ENCODE measurements around the gene TRIM3.

The TRIM3 gene

GRCh38 chr11:6481924-6482275 is 8.2 kb upstream of the TRIM3 start:
- in situ Hi-C loops (cut with HindIII; ENCODE audit: low pct_ligation_motif_present, low pct_unique_long_range_greater_than_20kb, low sequenced_read_pairs): no loop called here
- no peak for DNase-seq

GRCh38 chr11:6481012-6481923 is 7.5 kb upstream of the TRIM3 start, which contains the start of the genes ARFIP2 and TIMM10B:
Gene ARFIP2, minus strand, starts transcription at chr11:6481331. Its CDS starts 910 bp downstream, at chr11:6480421.
Gene TIMM10B, plus strand, starts transcription at chr11:6481501. Its CDS starts 16 bp downstream, at chr11:6481517.
- peak; percentile 95 for DNase-seq

GRCh38 chr11:6480299-6480914 is 6.7 kb upstream of the TRIM3 start:
- in situ Hi-C loops (cut with HindIII; ENCODE audit: low pct_ligation_motif_present, low pct_unique_long_range_greater_than_20kb, low sequenced_read_pairs): no loop called here
- no peak for DNase-seq

More at GRCh38 chr11:6481012-6481923, 7.5 kb upstream of the TRIM3 start, which contains the start of the genes ARFIP2 and TIMM10B:
- in situ Hi-C loops (cut with HindIII; ENCODE audit: low pct_ligation_motif_present, low pct_unique_long_range_greater_than_20kb, low sequenced_read_pairs): no loop called here

GRCh38 chr11:6476571-6476970 is 2.8 kb upstream of the TRIM3 start:
- in situ Hi-C loops (cut with HindIII; ENCODE audit: low pct_ligation_motif_present, low pct_unique_long_range_greater_than_20kb, low sequenced_read_pairs): no loop called here
- no peak for DNase-seq

- no peak for DNase-seq
- in situ Hi-C loops (cut with HindIII; ENCODE audit: low pct_ligation_motif_present, low pct_unique_long_range_greater_than_20kb, low sequenced_read_pairs): no loop called here
Observed at GRCh38 chr11:6475936-6476335, 2.2 kb upstream of the TRIM3 start.

GRCh38 chr11:6474806-6475500 is 1.2 kb upstream of the TRIM3 start:
- DNase-seq: no peak
- in situ Hi-C loops (cut with HindIII; ENCODE audit: low pct_ligation_motif_present, low pct_unique_long_range_greater_than_20kb, low sequenced_read_pairs): no loop called here

GRCh38 chr11:6474413-6474792 is 662 bp upstream of the TRIM3 start:
- in situ Hi-C loops (cut with HindIII; ENCODE audit: low pct_ligation_motif_present, low pct_unique_long_range_greater_than_20kb, low sequenced_read_pairs): no loop called here
- DNase-seq: no peak

GRCh38 chr11:6472934-6473333 is 807 bp downstream of the TRIM3 start:
- no peak for DNase-seq
- in situ Hi-C loops (cut with HindIII; ENCODE audit: low pct_ligation_motif_present, low pct_unique_long_range_greater_than_20kb, low sequenced_read_pairs): no loop called here

GRCh38 chr11:6469599-6469998 is 4.1 kb downstream of the TRIM3 start:
- in situ Hi-C loops (cut with HindIII; ENCODE audit: low pct_ligation_motif_present, low pct_unique_long_range_greater_than_20kb, low sequenced_read_pairs): no loop called here
- DNase-seq: no peak

- peak; percentile 79 for DNase-seq
- in situ Hi-C loops (cut with HindIII; ENCODE audit: low pct_ligation_motif_present, low pct_unique_long_range_greater_than_20kb, low sequenced_read_pairs): no loop called here
Observed at GRCh38 chr11:6468712-6469495, 4.8 kb downstream of the TRIM3 start.

GRCh38 chr11:6459099-6459450 is 14.7 kb downstream of the TRIM3 start:
- in situ Hi-C loops (cut with HindIII; ENCODE audit: low pct_ligation_motif_present, low pct_unique_long_range_greater_than_20kb, low sequenced_read_pairs): no loop called here
- no peak for DNase-seq

GRCh38 chr11:6458352-6459098 is 15.2 kb downstream of the TRIM3 start:
- in situ Hi-C loops (cut with HindIII; ENCODE audit: low pct_ligation_motif_present, low pct_unique_long_range_greater_than_20kb, low sequenced_read_pairs): no loop called here

GRCh38 chr11:6457581-6458320 is 16.0 kb downstream of the TRIM3 start:
- in situ Hi-C loops (cut with HindIII; ENCODE audit: low pct_ligation_motif_present, low pct_unique_long_range_greater_than_20kb, low sequenced_read_pairs): no loop called here
- no peak for DNase-seq

More at GRCh38 chr11:6458352-6459098, 15.2 kb downstream of the TRIM3 start:
- no peak for DNase-seq

- in situ Hi-C loops (cut with HindIII; ENCODE audit: low pct_ligation_motif_present, low pct_unique_long_range_greater_than_20kb, low sequenced_read_pairs): no loop called here
- no peak for DNase-seq
Observed at GRCh38 chr11:6456361-6457073, 17.2 kb downstream of the TRIM3 start.

GRCh38 chr11:6455070-6455469 is 18.7 kb downstream of the TRIM3 start:
- in situ Hi-C loops (cut with HindIII; ENCODE audit: low pct_ligation_motif_present, low pct_unique_long_range_greater_than_20kb, low sequenced_read_pairs): no loop called here

GRCh38 chr11:6453152-6453551 is 20.6 kb downstream of the TRIM3 start:
- in situ Hi-C loops (cut with HindIII; ENCODE audit: low pct_ligation_motif_present, low pct_unique_long_range_greater_than_20kb, low sequenced_read_pairs): no loop called here
- no peak for DNase-seq

More at GRCh38 chr11:6455070-6455469, 18.7 kb downstream of the TRIM3 start:
- no peak for DNase-seq

GRCh38 chr11:6452219-6452618 is 21.5 kb downstream of the TRIM3 start:
- in situ Hi-C loops (cut with HindIII; ENCODE audit: low pct_ligation_motif_present, low pct_unique_long_range_greater_than_20kb, low sequenced_read_pairs): no loop called here

More at GRCh38 chr11:6452219-6452618, 21.5 kb downstream of the TRIM3 start:
- DNase-seq: no peak

Measured in ACHN (cell line).